Cardiac fibroblast (primary cell): ENCODE measurements around the gene LGALS3.

Experiments
- DNase-seq, 2 donors: peaks; one replicate each; pipeline versions ENCODE4 v3.0.0 to v3.0.0-alpha.2; 2010; ENCODE audit warnings: low read depth in 2 of 2
- H3K4me3 ChIP-seq, 2 donors: replicated peaks in 1 of 2; 1 replicate in 1 of 2; 2 replicates in 1 of 2; pipeline ENCODE4 v1.5.1; 2011; ENCODE audit warnings: low read depth in 2 of 2, low read length in 2 of 2, mild to moderate bottlenecking in 2 of 2, moderate library complexity in 1 of 2
- TF ChIP-seq, protein P1 (sequence below): IDR thresholded peaks from one replicate; pipeline ENCODE4 v1.5.1; 2011; ENCODE audit warnings: low read depth, mild to moderate bottlenecking, low read length, inconsistent platforms

LGALS3 gene

DNA sequence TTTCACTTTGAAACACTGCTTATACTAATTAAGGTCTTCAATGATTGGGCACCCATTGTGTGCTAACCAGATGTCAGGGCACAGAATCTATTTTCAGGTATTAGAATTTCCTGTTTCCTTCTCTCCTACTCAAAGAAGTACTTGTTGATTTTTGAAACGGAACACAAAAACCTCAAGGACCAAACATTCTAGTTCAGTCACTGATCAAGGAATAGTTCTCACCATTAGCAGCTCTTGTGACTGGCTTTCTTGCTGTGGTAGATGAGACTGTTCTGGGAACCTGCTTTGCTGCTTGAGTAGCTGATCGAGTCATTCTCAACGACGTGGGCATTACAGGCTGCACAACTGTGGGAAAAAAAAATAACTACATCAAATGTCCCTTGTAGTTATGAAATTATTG, 51.4 kb downstream of the LGALS3 start:
- peak in 1 of 2 donors; percentile 67 for DNase-seq
- TF ChIP-seq, protein P1, sequence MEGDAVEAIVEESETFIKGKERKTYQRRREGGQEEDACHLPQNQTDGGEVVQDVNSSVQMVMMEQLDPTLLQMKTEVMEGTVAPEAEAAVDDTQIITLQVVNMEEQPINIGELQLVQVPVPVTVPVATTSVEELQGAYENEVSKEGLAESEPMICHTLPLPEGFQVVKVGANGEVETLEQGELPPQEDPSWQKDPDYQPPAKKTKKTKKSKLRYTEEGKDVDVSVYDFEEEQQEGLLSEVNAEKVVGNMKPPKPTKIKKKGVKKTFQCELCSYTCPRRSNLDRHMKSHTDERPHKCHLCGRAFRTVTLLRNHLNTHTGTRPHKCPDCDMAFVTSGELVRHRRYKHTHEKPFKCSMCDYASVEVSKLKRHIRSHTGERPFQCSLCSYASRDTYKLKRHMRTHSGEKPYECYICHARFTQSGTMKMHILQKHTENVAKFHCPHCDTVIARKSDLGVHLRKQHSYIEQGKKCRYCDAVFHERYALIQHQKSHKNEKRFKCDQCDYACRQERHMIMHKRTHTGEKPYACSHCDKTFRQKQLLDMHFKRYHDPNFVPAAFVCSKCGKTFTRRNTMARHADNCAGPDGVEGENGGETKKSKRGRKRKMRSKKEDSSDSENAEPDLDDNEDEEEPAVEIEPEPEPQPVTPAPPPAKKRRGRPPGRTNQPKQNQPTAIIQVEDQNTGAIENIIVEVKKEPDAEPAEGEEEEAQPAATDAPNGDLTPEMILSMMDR, result no peak
- no peak overlapping the region for H3K4me3 ChIP-seq

DNA sequence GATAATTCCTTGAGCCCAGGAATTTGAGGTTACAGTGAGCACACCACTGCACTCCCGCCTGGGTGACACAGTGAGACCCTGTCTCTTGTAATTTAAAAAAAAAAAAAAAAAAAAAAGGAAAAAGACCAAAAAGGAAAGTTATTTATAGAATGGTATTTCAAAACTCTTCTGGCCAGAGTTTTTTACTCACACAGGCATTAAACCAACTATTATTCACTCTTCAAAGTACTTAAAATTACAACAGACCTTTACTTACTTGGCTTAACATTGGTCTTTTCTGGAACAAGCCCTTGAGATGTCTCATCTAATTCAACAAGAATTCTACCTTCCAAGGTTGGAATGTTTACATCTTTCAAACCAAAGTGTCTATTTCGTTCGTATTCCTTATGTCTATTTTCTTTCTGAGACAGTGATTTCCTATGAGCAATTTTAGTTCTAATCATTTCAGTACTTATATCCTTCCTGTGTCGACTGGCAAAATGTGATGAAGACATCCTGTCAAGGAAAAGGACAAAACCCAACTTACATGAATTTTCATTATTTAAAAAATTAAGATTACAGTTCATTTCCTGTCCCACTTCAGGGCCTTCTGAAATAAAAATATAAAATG, 59.7 kb downstream of the LGALS3 start:
- DNase-seq, result peak; percentile 24 to 47
- H3K4me3 ChIP-seq, result no peak overlapping the region
- TF ChIP-seq, protein P1, result no peak

DNA sequence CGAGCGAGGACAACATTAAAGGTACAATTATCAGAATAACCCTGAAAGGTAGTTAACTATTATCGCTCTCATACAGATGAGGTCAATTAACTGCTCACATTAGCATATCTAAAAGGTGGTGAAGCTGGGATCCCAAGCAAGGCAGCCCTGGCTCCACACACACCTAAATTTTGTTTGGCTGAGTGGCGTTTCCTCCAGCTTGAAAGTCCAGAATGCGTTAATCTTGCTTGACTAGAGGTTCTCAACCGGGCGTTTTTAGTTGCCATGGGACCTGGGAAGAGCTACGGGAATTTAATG, 61.8 kb downstream of the LGALS3 start:
- DNase-seq, result no peak
- TF ChIP-seq, protein P1, result no peak
- peak overlapping the region; percentile 73 to 75 for H3K4me3 ChIP-seq

DNA sequence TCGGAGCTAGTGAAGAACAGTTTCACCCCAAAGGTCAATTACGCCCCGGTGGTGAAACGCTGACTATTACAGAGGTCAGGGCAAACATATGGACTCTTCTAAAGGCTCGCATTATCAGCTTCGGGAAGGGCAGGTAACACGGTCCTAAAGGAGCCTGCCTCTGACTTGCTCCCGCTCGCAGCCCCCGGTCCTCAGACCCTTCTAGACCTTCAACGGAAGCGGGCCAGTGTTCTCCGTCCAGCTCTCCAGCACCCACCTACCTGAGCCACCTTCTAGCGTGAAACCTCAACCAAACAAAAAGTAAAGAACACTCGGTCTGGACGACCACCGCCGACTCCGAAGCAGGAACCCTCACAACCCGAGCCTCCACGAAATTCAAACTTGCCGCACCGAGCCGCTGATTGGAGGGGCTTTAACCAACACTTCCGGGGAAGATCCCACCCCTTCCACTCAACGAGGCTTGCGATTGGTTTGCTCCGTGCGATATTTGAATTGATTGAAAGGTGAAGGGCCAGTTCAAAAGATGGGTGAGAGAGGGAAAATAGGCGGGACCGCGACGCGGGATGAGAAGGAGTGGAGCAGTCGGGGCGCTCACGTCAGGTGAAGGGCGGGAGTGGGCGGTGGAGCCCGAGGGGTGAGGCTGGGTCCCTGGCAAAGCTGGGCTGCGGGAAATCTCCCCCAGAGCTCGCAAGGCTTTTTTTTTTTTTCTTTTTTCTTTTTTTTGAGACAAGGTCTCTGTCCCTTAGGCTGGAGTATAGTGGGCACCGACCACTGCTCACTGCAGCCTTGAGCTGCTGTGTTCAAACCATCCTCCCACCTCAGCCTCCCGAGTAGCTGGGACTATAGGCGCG, 62.4 kb downstream of the LGALS3 start, which contains the start of gene DLGAP5:
DLGAP5 (minus strand) TSS at position 383 of the 851 bp plus-strand sequence. CDS start 2,406 bp downstream, outside the sequence.
- TF ChIP-seq, protein P1, result no peak
- DNase-seq, result peak; percentile 95 to 97
- peak within 1 kb of the TSS; percentile 73 to 75 for H3K4me3 ChIP-seq

DNA sequence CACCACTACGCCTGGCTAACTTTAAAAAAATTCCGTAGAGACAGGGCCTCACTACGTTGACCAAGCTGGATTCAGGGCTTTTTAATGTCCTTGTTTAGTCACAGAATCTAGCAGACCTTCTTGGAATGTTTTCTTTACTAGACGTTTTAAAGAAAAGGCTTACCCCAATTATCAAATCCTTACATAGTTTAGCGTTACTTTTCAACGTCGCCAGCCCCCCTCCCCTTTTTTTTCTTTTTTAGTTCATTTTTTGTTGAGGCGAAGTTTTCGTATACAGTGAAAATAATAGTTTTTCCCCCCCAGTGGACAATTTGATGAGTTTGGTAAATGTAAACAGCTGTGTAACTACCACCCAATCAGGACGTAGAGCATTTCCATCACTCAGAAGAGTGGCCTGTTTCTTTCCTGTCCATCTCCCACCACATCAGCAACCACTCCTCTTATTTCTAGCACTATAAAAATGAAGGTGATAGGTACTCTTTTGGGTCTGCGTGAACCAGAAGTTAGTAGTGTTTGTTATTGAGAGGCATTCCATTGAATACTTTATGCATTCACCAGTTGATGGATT, 63.1 kb downstream of the LGALS3 start:
- peak overlapping the region; percentile 73 to 75 for H3K4me3 ChIP-seq
- TF ChIP-seq, protein P1, result no peak

GRCh38 chr14:55194656-55195355, 65.8 kb downstream of the LGALS3 start:
- H3K4me3 ChIP-seq, result no peak overlapping the region
- DNase-seq, result no peak
- TF ChIP-seq, protein P1, result no peak

More for the DNA sequence above, 63.1 kb downstream of the LGALS3 start:
- DNase-seq, result no peak
